Stomach (tissue), 9 donors: ENCODE measurements around the gene IRF5. TPM values are rescaled to one million over a fixed set of nuclear protein-coding genes. Genes with fewer than 3 reads are reported as not detected.
A peak's percentile ranks its signal among the peaks of the same experiment; 100 is the strongest.

ENCODE experiments used
- DNase-seq, 2 donors: peaks; one replicate each; pipeline versions ENCODE4 v3.0.0 to v3.0.0-alpha.2; 2013 to 2019
- H3K27ac ChIP-seq, 5 donors: fragments of 200-600 bp in 4 of 5; sonication (generic) in 4 of 5; one replicate each; pipeline ENCODE4 v1.5.1; 2013 to 2019; ENCODE audit warnings: mild to moderate bottlenecking in 1 of 5, moderate library complexity in 1 of 5
- H3K27me3 ChIP-seq, 3 donors: fragments of 200-600 bp; sonication (generic); one replicate each; pipeline ENCODE4 v1.5.1; 2017 to 2019; ENCODE audit warnings: mixed run types in 1 of 3
- H3K36me3 ChIP-seq, 4 donors: fragments of 200-600 bp; sonication (generic); 1 replicate in 3 of 4; 2 replicates in 1 of 4; pipeline ENCODE4 v1.5.1; 2016 to 2019
- H3K4me1 ChIP-seq, 4 donors: fragments of 200-600 bp; sonication (generic); one replicate each; pipeline ENCODE4 v1.5.1; 2016 to 2019
- H3K4me3 ChIP-seq, 4 donors: fragments of 200-600 bp; sonication (generic) in 3 of 4; one replicate each; pipeline ENCODE4 v1.5.1; 2016 to 2019; ENCODE audit warnings: mild to moderate bottlenecking in 1 of 4
- H3K9me3 ChIP-seq, 4 donors: fragments of 200-600 bp; sonication (generic); one replicate each; pipeline ENCODE4 v1.5.1; 2016 to 2019
- EP300 ChIP-seq: sonication (generic); formaldehyde crosslinking; IDR thresholded peaks from one replicate; pipeline ENCODE4 v1.6.1; 2017; ENCODE audit warnings: antibody characterized with exemption
- POLR2A ChIP-seq, 4 donors: fragments of 450-650 bp; IDR thresholded peaks; one replicate each; pipeline ENCODE4 v1.6.1; 2016; ENCODE audit warnings: antibody characterized with exemption in 4 of 4, control low read depth in 2 of 4, mild to moderate bottlenecking in 1 of 4, moderate library complexity in 1 of 4
- POLR2AphosphoS5 ChIP-seq, 3 donors: sonication (generic); formaldehyde crosslinking; IDR thresholded peaks; one replicate each; pipeline ENCODE4 v1.6.1; 2016; ENCODE audit warnings: antibody characterized with exemption in 3 of 3
- WGBS, 5 donors: extraction: QIAGEN DNeasy Blood & Tissue Kit in 3 of 5; methylation state at CpG; one replicate each; pipeline versions ENCODE4 v1.1.5 to v1.1.7; 2013 to 2018; 5-methylcytosine and 5-hydroxymethylcytosine counted together
- intact Hi-C: fragments of 100-400 bp; cut with DNase I; formaldehyde crosslinking; loops from one replicate; pipeline ENCODE4 v1.15.1; 2023; ENCODE audit warnings: low total_unique reads
- polyA plus RNA-seq, 3 donors: library from polyadenylated mRNA; stranded (reverse); fragments of 200-250 nt; gene quantifications; one replicate each; pipeline ENCODE4 v1.2.3, GENCODE V29; 2013
- total RNA-seq, 5 donors: library from RNA; depleted of rRNA; stranded (reverse); fragments of >200 nt; gene quantifications; one replicate each; pipeline versions ENCODE4 v1.1.0 to v1.2.3, GENCODE V29; 2014 to 2016
- TF ChIP-seq, protein P1 (sequence below), 7 experiments: fragments of 450-650 bp in 4 of 7; fragments of 200-600 bp in 3 of 7; sonication (generic) in 3 of 7; IDR thresholded peaks; one replicate each; pipeline ENCODE4 v1.5.1; 2016 to 2019; ENCODE audit warnings: antibody characterized with exemption in 7 of 7, control low read depth in 2 of 7, mild to moderate bottlenecking in 1 of 7
- donor health status: healthy with polysubstance abuse.
- donor health status: Bipolar disorder and iron deficiency.
- donor health status: healthy.

The IRF5 gene
- total and polyA plus RNA-seq, 8 donors = 2.2 to 13.8 (median 4.7) TPM

DNA sequence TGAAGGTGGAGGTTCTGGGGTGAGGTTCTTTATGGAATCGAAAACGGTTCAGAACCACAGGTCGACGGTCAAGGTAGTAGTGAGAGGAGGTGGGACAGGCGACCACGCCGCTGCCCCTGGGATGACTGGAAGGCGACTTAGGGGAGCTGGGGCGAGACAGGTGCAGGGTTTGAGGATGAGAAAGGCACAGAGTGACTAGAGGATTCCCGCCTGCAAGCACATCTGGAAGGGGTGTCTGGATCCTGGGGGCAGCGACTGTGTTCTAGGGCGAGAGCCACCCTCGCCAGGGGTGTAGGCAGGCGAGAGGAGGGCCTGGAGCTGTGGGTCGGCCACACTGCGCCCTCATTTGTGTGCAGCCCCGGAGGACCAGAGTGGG lies 468 bp upstream of the IRF5 start:
- Histone ChIP-seq H3K4me3 (peak overlapping the region; percentile 61 to 90 (median 68)), H3K36me3 (no peaks in the 10 kb centered on the region), H3K27ac (peak overlapping the region in 3 of 5 donors; percentile 18 to 75 (median 73)), H3K27me3 (peaks cover 0 to 71% (median 0%) of the 10 kb centered on the region in 3 donors), H3K9me3 (no peaks in the 10 kb centered on the region), H3K4me1 (peaks cover 17 to 39% (median 25%) of the 10 kb centered on the region in 4 donors)
- intact Hi-C loops = no loop called here
- 63 to 70% (median 67%) methylated on average over 15 to 17 of the region's 17 CpGs for WGBS, 5 donors
- TF ChIP-seq, protein P1, sequence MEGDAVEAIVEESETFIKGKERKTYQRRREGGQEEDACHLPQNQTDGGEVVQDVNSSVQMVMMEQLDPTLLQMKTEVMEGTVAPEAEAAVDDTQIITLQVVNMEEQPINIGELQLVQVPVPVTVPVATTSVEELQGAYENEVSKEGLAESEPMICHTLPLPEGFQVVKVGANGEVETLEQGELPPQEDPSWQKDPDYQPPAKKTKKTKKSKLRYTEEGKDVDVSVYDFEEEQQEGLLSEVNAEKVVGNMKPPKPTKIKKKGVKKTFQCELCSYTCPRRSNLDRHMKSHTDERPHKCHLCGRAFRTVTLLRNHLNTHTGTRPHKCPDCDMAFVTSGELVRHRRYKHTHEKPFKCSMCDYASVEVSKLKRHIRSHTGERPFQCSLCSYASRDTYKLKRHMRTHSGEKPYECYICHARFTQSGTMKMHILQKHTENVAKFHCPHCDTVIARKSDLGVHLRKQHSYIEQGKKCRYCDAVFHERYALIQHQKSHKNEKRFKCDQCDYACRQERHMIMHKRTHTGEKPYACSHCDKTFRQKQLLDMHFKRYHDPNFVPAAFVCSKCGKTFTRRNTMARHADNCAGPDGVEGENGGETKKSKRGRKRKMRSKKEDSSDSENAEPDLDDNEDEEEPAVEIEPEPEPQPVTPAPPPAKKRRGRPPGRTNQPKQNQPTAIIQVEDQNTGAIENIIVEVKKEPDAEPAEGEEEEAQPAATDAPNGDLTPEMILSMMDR (IDR thresholded peaks at IDR 0.05) = no peak
- TF ChIP-seq EP300 (no peak), POLR2A (IDR thresholded peaks at IDR 0.05) (no peak), POLR2AphosphoS5 (IDR thresholded peaks at IDR 0.05) (no peak)
- no peak for DNase-seq

- TF ChIP-seq, protein P1 (IDR thresholded peaks at IDR 0.05) = no peak
- no peak for TF ChIP-seq POLR2A (IDR thresholded peaks at IDR 0.05)
- TF ChIP-seq POLR2AphosphoS5 (IDR thresholded peaks at IDR 0.05) = no peak
- no peak for TF ChIP-seq EP300
- peak in 1 of 2 donors; percentile 48 for DNase-seq
- Histone ChIP-seq H3K9me3 (no peaks in the 10 kb centered on the region), H3K4me3 (peak overlapping the region; percentile 61 to 90 (median 68)), H3K27ac (peak overlapping the region; percentile 17 to 75 (median 58)), H3K4me1 (peaks cover 17 to 30% (median 25%) of the 10 kb centered on the region in 4 donors), H3K36me3 (no peaks in the 10 kb centered on the region), H3K27me3 (peaks cover 0 to 58% (median 0%) of the 10 kb centered on the region in 3 donors)
- intact Hi-C loops = no loop called here
- 0 to 3% (median 1%) methylated on average over 23 to 29 of the region's 30 CpGs for WGBS, 5 donors
Observed at GRCh38 chr7:128938544-128939074, 882 bp downstream of the IRF5 start.

DNA sequence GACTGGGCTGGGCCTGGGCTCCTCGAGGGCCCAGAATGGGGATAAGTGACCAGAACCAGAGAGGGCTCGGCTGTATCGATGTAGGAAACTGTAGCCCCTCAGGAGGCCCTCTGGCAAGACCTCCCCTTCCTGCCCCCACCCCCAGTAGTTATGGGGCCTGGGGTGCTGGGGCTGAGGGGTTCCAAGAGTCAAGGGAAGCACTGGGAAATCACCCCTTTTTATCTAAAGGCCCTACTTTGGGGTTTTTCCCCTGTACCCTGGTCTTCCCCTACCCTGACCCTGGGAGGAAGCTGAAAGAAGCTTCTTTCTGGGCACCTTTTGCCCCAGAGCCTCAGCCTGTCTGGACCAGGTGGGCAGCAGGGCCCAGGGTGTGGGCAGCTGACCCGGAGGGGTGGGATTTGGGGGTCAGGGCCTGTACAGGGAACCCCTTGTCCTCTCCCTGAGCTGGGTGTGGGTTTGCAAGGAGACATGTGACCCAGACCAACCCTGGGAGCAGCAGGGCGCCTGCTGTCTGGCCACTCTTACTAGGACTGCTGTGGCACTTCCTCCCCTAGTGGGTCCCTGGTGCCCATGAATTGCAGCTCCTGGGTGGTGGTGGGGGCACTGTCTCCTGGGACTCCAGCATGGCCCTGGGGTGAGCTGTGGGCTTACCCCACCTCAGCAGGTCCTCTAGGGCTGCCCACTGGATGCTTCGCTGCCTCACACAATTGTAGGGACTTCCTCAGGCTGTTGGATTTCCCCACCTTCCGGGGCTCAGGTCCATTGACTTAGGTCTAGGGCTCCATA lies 1.5 kb downstream of the IRF5 start:
- DNase-seq = no peak
- TF ChIP-seq POLR2AphosphoS5 (IDR thresholded peaks at IDR 0.05) = no peak
- no peak for TF ChIP-seq EP300
- Histone ChIP-seq H3K9me3 (no peaks in the 10 kb centered on the region), H3K36me3 (no peaks in the 10 kb centered on the region), H3K27me3 (peaks cover 0 to 56% (median 0%) of the 10 kb centered on the region in 3 donors), H3K4me3 (peak overlapping the region; percentile 61 to 90 (median 68)), H3K4me1 (peaks cover 17 to 29% (median 24%) of the 10 kb centered on the region in 4 donors), H3K27ac (peak overlapping the region in 4 of 5 donors; percentile 7 to 75 (median 66))
- intact Hi-C loops = no loop called here
- 43 to 81% (median 57%) methylated on average over 6 to 7 of the region's 7 CpGs for WGBS, 5 donors

- no peak for DNase-seq
- 73 to 83% (median 79%) methylated on average over 13 to 18 of the region's 18 CpGs for WGBS, 5 donors
- peak overlapping the region in 3 of 4 donors; percentile 9 to 90 (median 66) for H3K4me3 ChIP-seq
Observed at GRCh38 chr7:128939861-128940410, 2.2 kb downstream of the IRF5 start.

More at GRCh38 chr7:128939861-128940410, 2.2 kb downstream of the IRF5 start:
- H3K9me3 ChIP-seq = no peaks in the 10 kb centered on the region
- intact Hi-C loops = no loop called here
- H3K27ac ChIP-seq = peak overlapping the region in 3 of 5 donors; percentile 26 to 75 (median 73)
- no peaks in the 10 kb centered on the region for H3K36me3 ChIP-seq
- H3K27me3 ChIP-seq = peaks cover 0 to 52% (median 0%) of the 10 kb centered on the region in 3 donors
- H3K4me1 ChIP-seq = peaks cover 17 to 29% (median 24%) of the 10 kb centered on the region in 4 donors
- TF ChIP-seq EP300 (no peak), POLR2AphosphoS5 (IDR thresholded peaks at IDR 0.05) (no peak), POLR2A (IDR thresholded peaks at IDR 0.05) (no peak)
- TF ChIP-seq, protein P1 (IDR thresholded peaks at IDR 0.05) = no peak
